Thoracic aorta (tissue), 2 donors: ENCODE data around the gene FGGY. TPM values are rescaled to one million over a fixed set of nuclear protein-coding genes. Genes with fewer than 3 reads are reported as not detected.

Experiments used
- ATAC-seq: fragments of 150-250 bp; one replicate; pipeline ENCODE4 v1.8.0; 2017; ENCODE audit warnings: low read depth; ENCODE audit not compliant: insufficient number of reproducible peaks, low FRiP score
- DNase-seq: peaks from one replicate; pipeline ENCODE4 v3.0.0-alpha.2; 2020; ENCODE audit warnings: low spot score
- H3K27ac ChIP-seq, 2 donors: fragments of 200-600 bp; sonication (generic); 1 replicate in 1 of 2; 2 replicates in 1 of 2; pipeline ENCODE4 v1.5.1; 2016; ENCODE audit warnings: mild to moderate bottlenecking in 2 of 2, moderate library complexity in 2 of 2
- H3K27me3 ChIP-seq: fragments of 200-600 bp; sonication (generic); replicated peaks from 2 replicates; pipeline ENCODE4 v1.6.0; 2016; ENCODE audit warnings: mild to moderate bottlenecking; ENCODE audit not compliant: insufficient read depth
- H3K36me3 ChIP-seq: fragments of 200-600 bp; sonication (generic); one replicate; pipeline ENCODE4 v1.5.1; 2016
- H3K4me1 ChIP-seq, 2 donors: fragments of 200-600 bp; sonication (generic); 1 replicate in 1 of 2; 2 replicates in 1 of 2; pipeline versions ENCODE4 v1.5.1 to v1.6.0; 2016; ENCODE audit warnings: low read depth in 2 of 2, mild to moderate bottlenecking in 1 of 2; ENCODE audit not compliant: control insufficient read depth in 1 of 2
- H3K4me3 ChIP-seq: fragments of 200-600 bp; sonication (generic); 2 replicates; pipeline ENCODE4 v1.5.1; 2016; ENCODE audit warnings: mild to moderate bottlenecking
- H3K9me3 ChIP-seq: fragments of 200-600 bp; sonication (generic); 2 replicates; pipeline ENCODE4 v1.5.1; 2016
- CTCF ChIP-seq: fragments of 200-600 bp; sonication (generic); IDR thresholded peaks from one replicate; pipeline ENCODE4 v1.5.1; 2019; ENCODE audit warnings: antibody characterized with exemption
- total RNA-seq, 2 donors: library from RNA; depleted of rRNA; stranded (reverse); fragments of >200 nt; gene quantifications; one replicate each; pipeline versions ENCODE4 v1.1.0 to v1.2.3, GENCODE V29; 2016

The FGGY gene
- total RNA-seq, 2 donors from 2014 or later = 6.5 to 9.9 TPM

DNA sequence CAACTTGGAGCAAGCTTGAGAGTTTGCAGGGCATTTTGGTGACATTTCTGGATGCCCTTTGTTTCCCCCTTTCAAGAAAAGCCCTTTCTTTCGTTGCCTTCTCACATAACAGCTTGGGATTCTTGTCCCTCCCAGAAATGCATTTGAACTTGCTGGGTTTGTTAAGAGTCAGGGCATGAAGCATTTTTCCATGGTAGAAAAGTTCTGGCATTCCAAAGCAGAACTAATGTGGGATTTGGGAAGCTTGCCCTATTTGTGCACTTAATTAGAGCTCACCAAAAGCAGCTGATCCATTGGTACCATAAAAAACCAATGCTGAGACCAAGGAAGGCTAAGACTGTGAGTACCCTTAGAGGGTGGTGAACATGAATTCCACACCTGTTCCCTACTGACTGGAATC, 418.1 kb downstream of the FGGY start:
- H3K27ac ChIP-seq = no peak overlapping the region
- no peak for TF ChIP-seq CTCF
- ATAC-seq = no peak

GRCh38 chr1:59716832-59717231, 419.9 kb downstream of the FGGY start:
- H3K9me3 ChIP-seq = no peaks in the 10 kb centered on the region
- H3K36me3 ChIP-seq = no peaks in the 10 kb centered on the region
- H3K27me3 ChIP-seq = no peaks in the 10 kb centered on the region
- H3K4me3 ChIP-seq = no peak overlapping the region
- ATAC-seq (no peak), DNase-seq (no peak)
- TF ChIP-seq CTCF = no peak
- no peak overlapping the region for H3K27ac ChIP-seq
- H3K4me1 ChIP-seq = no peaks in the 10 kb centered on the region

More for the DNA sequence above, 418.1 kb downstream of the FGGY start:
- Histone ChIP-seq H3K4me1 (no peaks in the 10 kb centered on the region), H3K27me3 (no peaks in the 10 kb centered on the region), H3K4me3 (no peak overlapping the region), H3K36me3 (no peaks in the 10 kb centered on the region), H3K9me3 (no peaks in the 10 kb centered on the region)
- no peak for DNase-seq

DNA sequence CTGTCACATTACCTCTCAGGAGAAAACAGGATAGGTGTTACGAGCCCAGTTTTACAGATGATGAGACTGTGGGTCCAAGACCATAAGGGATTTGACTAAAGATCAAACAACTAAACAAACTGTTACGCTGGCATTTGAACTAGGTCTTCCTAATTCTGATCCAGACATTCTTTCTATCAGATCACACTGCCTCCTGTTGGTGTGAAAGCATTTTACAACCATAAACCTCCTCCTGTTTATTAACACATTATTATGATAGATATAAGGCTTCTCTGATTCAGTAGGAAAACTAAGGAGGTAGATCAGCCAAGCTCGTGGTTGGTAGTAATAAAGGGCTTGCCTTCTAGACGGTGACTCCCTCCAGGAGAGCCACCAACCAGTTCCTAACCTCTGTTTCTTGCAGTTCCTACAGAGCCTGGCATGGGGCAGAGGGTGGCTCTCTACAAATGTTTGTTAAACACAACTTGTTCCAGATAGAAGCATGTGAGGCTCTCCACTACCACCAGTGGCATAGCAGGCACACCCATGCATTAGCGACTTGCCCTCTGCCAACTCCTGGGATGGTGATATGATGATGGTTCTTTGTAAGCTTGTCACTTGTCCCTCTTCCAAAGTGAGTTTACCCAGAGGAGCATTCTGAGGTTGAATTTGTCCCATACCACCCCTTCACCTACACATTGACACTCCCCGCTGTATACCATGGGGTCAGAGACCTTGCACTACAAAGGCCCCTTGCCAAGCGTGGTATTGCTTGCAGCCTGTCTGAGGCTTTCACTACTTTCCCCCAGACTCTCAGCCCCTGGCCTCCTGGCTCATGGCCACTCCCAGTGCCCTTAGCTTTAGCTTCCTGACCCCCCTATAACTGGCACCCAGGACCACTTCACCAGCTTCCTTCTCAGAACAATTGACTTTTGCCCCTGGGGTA, 421.4 kb downstream of the FGGY start:
- H3K36me3 ChIP-seq = no peaks in the 10 kb centered on the region
- H3K27ac ChIP-seq = no peak overlapping the region
- no peaks in the 10 kb centered on the region for H3K27me3 ChIP-seq
- TF ChIP-seq CTCF = peak; percentile 34
- no peaks in the 10 kb centered on the region for H3K4me1 ChIP-seq
- H3K4me3 ChIP-seq = no peak overlapping the region
- H3K9me3 ChIP-seq = no peaks in the 10 kb centered on the region
- DNase-seq = no peak
- no peak for ATAC-seq

DNA sequence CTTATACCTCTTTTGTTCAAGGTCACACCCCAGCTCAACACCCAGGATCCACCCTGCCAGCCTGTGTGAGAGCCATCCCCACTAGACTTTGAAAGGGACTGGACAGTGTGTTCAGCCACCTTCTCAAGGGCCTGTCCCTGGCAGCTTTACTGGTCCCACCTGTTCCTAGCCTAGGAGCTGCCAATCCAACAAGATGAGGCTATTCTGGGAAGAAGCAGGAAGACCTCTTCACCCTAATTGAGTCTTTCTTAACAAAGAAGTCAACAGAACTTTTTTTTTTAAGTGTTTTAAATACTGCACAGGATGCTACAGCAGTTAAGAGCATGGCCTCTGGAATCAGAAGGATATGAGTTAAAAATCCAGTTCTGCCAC, 422.1 kb downstream of the FGGY start:
- H3K36me3 ChIP-seq = no peaks in the 10 kb centered on the region
- no peaks in the 10 kb centered on the region for H3K9me3 ChIP-seq
- H3K4me3 ChIP-seq = no peak overlapping the region
- DNase-seq (no peak), ATAC-seq (no peak)
- no peaks in the 10 kb centered on the region for H3K27me3 ChIP-seq
- no peak for TF ChIP-seq CTCF
- H3K4me1 ChIP-seq = no peaks in the 10 kb centered on the region
- no peak overlapping the region for H3K27ac ChIP-seq

DNA sequence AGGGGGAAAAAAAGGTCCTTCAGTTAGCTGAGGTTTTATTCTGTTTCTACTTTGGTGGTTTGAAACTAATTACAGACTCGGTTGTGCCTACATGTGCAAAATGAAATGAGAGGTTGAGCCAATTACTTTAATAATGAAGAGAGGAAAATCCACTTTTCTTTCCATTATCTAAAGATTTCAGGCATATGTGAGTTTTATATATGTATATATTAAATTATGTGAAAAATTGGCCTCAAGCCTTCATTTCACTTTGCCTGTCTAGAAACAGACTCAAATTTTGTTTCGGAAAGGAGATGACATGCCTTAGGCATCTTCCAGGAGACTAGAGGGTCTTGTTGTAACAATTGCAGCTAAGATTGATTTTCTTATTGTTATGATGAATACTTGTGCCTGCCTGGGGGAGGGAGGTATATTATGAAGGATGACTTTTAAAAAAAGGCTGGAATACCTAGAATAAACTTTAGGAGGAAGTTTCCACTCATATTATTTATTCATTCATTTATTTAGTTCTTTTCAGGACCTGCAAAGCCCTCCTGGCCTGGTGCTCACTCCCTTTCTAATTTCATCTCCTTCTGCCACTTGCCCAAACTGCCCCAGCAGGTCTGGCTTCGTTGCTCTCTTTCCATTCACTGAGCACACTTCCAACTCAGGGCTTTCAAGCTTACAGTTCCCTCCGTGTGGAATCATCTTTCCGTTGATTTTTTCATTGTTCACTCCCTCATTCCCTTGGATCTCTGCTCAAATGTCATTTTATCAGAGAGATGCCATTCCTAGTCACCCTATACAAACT, 423.6 kb downstream of the FGGY start:
- no peaks in the 10 kb centered on the region for H3K27me3 ChIP-seq
- H3K27ac ChIP-seq = no peak overlapping the region
- DNase-seq = no peak
- H3K4me1 ChIP-seq = no peaks in the 10 kb centered on the region
- no peak overlapping the region for H3K4me3 ChIP-seq
- TF ChIP-seq CTCF = no peak
- no peaks in the 10 kb centered on the region for H3K9me3 ChIP-seq
- H3K36me3 ChIP-seq = no peaks in the 10 kb centered on the region
- no peak for ATAC-seq
